ENCODE data around the gene ZNF460. TPM values are rescaled to one million over a fixed set of nuclear protein-coding genes. Genes with fewer than 3 reads are reported as not detected.

ZNF460 gene
- total RNA-seq, 1 experiment from 2014 or later, result 29.9 TPM

GRCh38 chr19:57342582-57342981 is 62.3 kb downstream of the ZNF460 start:
- no peak for DNase-seq (ENCODE audit: low read depth)

Other genes with a start within 250 kb of the ZNF460 start
- not detected in 2 replicates for gene USP29, start 160.5 kb upstream of the ZNF460 start, total RNA-seq (2014; rRNA removed)
- gene ZIM3, start 135.3 kb upstream of the ZNF460 start, total RNA-seq (2014; rRNA removed), result not detected in 2 replicates
- not detected in 2 replicates for gene DUXA, start 113.0 kb upstream of the ZNF460 start, total RNA-seq (2014; rRNA removed)
- 24.2 and 40.3 TPM in 2 replicates for gene ZNF264, start 89.0 kb upstream of the ZNF460 start, total RNA-seq (2014; rRNA removed)
- 0.17 and 0.45 TPM in 2 replicates for gene AURKC, start 49.5 kb upstream of the ZNF460 start, total RNA-seq (2014; rRNA removed)
- gene ZNF805, start 39.9 kb upstream of the ZNF460 start, total RNA-seq (2014; rRNA removed), result 8.6 and 9.2 TPM in 2 replicates
- gene ZNF543, start 40.0 kb downstream of the ZNF460 start, total RNA-seq (2014; rRNA removed), result 6.5 and 7.1 TPM in 2 replicates
- gene ZNF304, start 70.8 kb downstream of the ZNF460 start, total RNA-seq (2014; rRNA removed), result 7.4 and 8.3 TPM in 2 replicates
- 20.6 and 21.4 TPM in 2 replicates for gene TRAPPC2B, start 83.1 kb downstream of the ZNF460 start, total RNA-seq (2014; rRNA removed)
- gene ZNF547, start 83.1 kb downstream of the ZNF460 start, total RNA-seq (2014; rRNA removed), result 3.5 and 5.2 TPM in 2 replicates
- 12.6 and 14.5 TPM in 2 replicates for gene ZNF548, start 109.4 kb downstream of the ZNF460 start, total RNA-seq (2014; rRNA removed)
- 4.6 and 7.0 TPM in 2 replicates for gene ZNF17, start 130.7 kb downstream of the ZNF460 start, total RNA-seq (2014; rRNA removed)
- gene ZNF749, start 154.8 kb downstream of the ZNF460 start, total RNA-seq (2014; rRNA removed), result 8.8 TPM in 2 replicates
- 0.13 and 0.98 TPM in 2 replicates for gene VN1R1, start 176.7 kb downstream of the ZNF460 start, total RNA-seq (2014; rRNA removed)
- 11.1 and 17.9 TPM in 2 replicates for gene ZNF772, start 197.1 kb downstream of the ZNF460 start, total RNA-seq (2014; rRNA removed)
- gene ZNF419, start 207.3 kb downstream of the ZNF460 start, total RNA-seq (2014; rRNA removed), result 9.2 and 26.0 TPM in 2 replicates
- 6.3 and 11.3 TPM in 2 replicates for gene ZNF773, start 219.5 kb downstream of the ZNF460 start, total RNA-seq (2014; rRNA removed)
- gene ZNF549, start 246.9 kb downstream of the ZNF460 start, total RNA-seq (2014; rRNA removed), result 5.9 and 6.0 TPM in 2 replicates